ES-I3 (cell line): ENCODE results near the gene ZER1.

ENCODE experiments used
- H3K36me3 ChIP-seq: 2 replicates; pipeline ENCODE4 v1.6.1; 2013; ENCODE audit warnings: mild to moderate bottlenecking, low read length, control low read depth, moderate library complexity; ENCODE audit not compliant: insufficient read depth
- H3K4me1 ChIP-seq: 2 replicates; pipeline ENCODE4 v1.6.1; 2013; ENCODE audit warnings: mild to moderate bottlenecking, control low read depth, low read length; ENCODE audit not compliant: insufficient read depth
- H3K9ac ChIP-seq: 2 replicates; pipeline ENCODE4 v1.6.1; 2013; ENCODE audit warnings: low read depth, mild to moderate bottlenecking, low read length, moderate library complexity
- H3K9me3 ChIP-seq: 2 replicates; pipeline ENCODE4 v1.6.1; 2013; ENCODE audit warnings: mild to moderate bottlenecking, low read length, moderate library complexity; ENCODE audit not compliant: control insufficient read depth, insufficient read depth

ZER1 gene

GRCh38 chr9:128771745-128772519, at the start of gene ZER1:
TSS of gene ZER1 (minus strand) at chr9:128771927. CDS start at chr9:128755565, 16,362 bp downstream.
- no peaks in the 10 kb centered on the region for H3K36me3 ChIP-seq

DNA sequence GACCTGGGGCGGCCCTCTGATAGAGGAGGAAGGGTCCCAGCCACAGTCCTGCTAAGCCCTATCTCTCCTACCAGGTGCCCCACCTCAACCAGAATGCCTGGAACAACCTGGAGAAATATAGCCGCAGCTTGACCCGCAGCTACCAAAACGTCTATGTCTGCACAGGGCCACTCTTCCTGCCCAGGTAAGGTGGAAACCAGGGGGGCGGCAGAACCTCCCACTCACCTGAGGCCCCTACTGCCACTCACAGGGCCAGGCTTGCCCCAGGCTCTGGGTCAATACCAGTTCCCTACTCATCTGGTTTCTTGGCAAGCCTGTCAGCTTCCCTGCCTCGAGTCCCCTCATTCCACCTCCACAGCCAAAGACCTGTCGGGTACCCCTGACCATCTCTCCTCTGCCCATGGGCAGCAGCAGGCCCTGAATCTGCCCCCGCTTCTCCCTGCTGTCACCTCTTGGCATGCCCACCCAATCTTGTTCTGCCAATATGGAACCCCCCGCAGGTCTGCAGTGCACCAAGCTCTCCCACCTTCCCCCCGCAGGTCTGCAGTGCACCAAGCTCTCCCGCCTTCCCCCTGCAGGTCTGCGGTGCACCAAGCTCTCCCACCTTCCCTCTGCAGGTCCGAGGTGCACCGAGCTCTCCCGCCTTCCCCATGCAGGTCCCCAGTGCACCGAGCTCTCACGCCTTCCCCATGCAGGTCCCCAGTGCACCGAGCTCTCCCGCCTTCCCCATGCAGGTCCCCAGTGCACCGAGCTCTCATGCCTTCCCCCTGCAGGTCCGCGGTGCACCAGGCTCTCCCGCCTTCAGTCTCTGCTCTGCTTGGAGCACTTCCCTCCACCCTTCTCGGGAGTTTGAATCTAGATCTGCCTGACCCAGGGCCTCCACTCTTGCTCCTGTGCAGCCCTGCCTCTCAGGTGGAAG, 49.2 kb upstream of the ZER1 start:
- Histone ChIP-seq H3K4me1 (no peaks in the 10 kb centered on the region), H3K9me3 (no peaks in the 10 kb centered on the region), H3K36me3 (peaks cover 17% of the 10 kb centered on the region), H3K9ac (no peak overlapping the region)

More at GRCh38 chr9:128771745-128772519, at the start of gene ZER1:
- Histone ChIP-seq H3K9me3 (no peaks in the 10 kb centered on the region), H3K4me1 (no peaks in the 10 kb centered on the region; the same call in 1 of the 2 replicates), H3K9ac (peak within 1 kb of the TSS; percentile 61)

DNA sequence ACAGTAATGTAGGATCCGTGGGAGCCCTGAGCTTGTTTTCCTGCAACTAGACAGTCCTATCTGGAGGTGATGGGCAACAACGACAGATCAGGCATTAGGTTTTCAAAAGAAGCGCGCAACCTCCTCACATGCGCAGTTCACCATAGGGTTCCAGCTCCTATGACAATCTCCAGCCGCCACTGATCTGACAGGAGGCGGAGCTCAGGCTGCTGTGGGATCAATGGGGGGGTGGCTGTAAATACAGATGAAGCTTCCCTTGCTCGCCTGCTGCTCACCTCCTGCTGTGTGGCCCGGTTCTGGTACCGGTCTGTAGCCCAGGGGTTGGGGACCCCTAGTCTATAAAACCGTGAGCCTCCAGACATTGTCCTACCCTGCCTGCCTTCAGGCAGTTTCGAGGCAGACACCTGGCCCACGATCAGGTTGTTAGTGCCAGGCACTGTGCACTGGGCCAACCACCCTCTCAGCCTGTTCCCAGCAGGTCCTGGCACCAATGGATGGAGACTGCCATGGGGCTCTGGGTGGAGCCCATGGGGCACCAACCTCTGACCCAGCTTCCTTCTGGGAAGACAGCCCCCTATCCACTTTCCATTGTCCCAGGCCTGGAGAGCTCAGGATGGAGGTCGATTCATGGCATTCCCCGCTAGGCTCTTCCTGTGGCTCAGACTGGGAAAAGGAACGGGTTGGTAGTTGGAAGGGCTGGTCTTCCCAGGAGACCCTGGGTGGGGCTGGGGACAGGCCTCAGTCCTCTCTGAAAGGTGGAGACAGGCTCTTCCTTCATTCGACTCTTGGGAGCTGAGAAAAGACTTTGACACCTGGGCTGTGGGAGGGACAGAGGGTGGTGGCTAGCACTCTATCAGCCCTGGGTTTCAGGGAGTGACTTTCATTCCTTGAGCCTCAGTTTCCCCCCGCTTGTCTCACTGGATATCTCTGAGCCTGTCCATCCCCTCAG, 48.3 kb upstream of the ZER1 start:
- peaks cover 13% of the 10 kb centered on the region for H3K36me3 ChIP-seq
- no peaks in the 10 kb centered on the region for H3K4me1 ChIP-seq
- H3K9me3 ChIP-seq, result no peaks in the 10 kb centered on the region
- H3K9ac ChIP-seq, result no peak overlapping the region

DNA sequence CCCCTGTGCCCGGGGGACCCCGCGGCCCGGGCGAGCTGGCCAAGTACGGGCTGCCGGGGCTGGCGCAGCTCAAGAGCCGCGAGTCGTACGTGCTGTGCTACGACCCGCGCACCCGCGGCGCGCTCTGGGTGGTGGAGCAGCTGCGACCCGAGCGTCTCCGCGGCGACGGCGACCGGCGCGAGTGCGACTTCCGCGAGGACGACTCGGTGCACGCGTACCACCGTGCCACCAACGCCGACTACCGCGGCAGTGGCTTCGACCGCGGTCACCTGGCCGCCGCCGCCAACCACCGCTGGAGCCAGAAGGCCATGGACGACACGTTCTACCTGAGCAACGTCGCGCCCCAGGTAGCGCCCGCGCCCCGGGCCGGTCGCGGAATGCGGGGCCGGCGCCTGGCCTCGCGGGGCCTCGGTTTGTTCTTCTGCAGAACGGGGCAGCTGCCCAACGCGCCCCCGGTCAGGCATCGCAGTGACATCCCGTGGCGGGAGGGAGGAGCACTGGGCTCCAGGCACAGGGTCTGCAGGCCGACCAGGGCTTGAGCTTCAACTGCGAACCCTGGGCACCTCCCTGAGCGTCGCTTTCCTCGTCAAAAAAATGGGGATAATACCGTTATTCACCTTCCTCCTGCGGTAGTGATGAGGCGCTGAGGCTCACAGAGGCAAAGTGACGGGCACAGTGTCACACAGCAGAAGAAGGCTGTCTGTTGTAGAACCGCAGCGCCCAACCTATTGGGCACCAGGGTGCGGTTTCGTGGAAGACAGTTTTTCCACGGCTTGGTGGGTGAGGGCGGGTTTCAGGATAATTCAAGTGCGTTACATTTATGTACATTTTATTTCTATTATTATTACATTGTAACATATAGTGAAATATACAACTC, 47.4 kb upstream of the ZER1 start:
- Histone ChIP-seq H3K36me3 (peaks cover 7% of the 10 kb centered on the region), H3K9me3 (no peaks in the 10 kb centered on the region), H3K4me1 (no peaks in the 10 kb centered on the region), H3K9ac (peak overlapping the region; percentile 74)

GRCh38 chr9:128818099-128818838, 46.5 kb upstream of the ZER1 start, which contains the start of gene ENDOG:
TSS of gene ENDOG (plus strand) at chr9:128818500. CDS start at chr9:128818685, 185 bp downstream.
- peak within 1 kb of the TSS; percentile 74 for H3K9ac ChIP-seq
- no peaks in the 10 kb centered on the region for H3K9me3 ChIP-seq
- H3K36me3 ChIP-seq, result peaks cover 7% of the 10 kb centered on the region
- no peaks in the 10 kb centered on the region for H3K4me1 ChIP-seq

GRCh38 chr9:128810873-128811272, 39.1 kb upstream of the ZER1 start:
- Histone ChIP-seq H3K36me3 (no peaks in the 10 kb centered on the region; the same call in 1 of the 2 replicates), H3K9ac (no peak overlapping the region), H3K9me3 (no peaks in the 10 kb centered on the region), H3K4me1 (no peaks in the 10 kb centered on the region)

- Histone ChIP-seq H3K9me3 (no peaks in the 10 kb centered on the region), H3K9ac (no peak overlapping the region), H3K36me3 (no peaks in the 10 kb centered on the region; the same call in 1 of the 2 replicates), H3K4me1 (no peaks in the 10 kb centered on the region)
Measured at GRCh38 chr9:128809831-128810230, 38.1 kb upstream of the ZER1 start.

- no peaks in the 10 kb centered on the region for H3K4me1 ChIP-seq
- no peaks in the 10 kb centered on the region for H3K9me3 ChIP-seq
- no peak overlapping the region for H3K9ac ChIP-seq
- H3K36me3 ChIP-seq, result peaks cover under 1% of the 10 kb centered on the region; the same call in 1 of the 2 replicates
Measured at GRCh38 chr9:128809036-128809599, 37.4 kb upstream of the ZER1 start.

DNA sequence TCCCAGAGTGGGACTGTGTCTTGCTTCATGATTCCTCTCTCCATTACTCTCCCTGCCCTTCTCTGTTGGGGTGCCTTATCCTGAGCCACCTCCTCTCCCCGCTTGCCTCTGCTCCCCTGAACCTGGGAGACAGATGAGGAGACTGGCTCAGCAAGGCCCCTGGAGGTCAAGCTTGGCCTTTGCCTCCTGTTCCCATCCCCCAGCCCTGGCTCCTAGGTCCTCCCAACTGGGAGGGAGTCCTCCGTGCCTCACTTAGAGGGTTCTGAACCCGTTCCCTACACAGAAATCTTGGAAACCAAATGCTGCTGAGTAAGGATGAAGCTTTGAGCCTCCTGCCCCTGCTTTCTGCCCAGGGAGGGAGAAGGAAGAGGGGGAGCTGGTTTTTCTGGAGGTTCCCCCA, 36.8 kb upstream of the ZER1 start:
- Histone ChIP-seq H3K9ac (no peak overlapping the region), H3K4me1 (no peaks in the 10 kb centered on the region), H3K36me3 (peaks cover 4% of the 10 kb centered on the region; the same call in 1 of the 2 replicates), H3K9me3 (no peaks in the 10 kb centered on the region)

DNA sequence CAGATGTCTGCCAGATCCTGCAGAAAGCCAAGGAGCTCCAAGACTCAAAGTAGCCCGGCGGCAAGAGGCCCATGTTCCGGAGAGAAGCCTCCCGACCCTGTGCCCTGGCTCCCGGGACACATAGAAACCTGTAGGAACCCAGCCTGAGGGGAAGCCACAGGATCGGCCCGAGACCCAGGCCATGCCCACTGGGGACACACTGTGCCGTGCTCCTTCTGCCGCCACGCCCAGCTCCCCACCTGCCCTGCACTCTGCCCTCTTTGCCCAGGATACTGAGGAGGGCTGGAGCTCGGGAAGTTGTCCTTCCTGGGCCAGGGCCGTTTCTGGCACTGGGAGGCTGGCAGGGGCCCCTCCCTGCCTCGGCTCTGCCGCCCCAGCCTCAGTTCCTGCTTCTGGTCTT, 36.1 kb upstream of the ZER1 start:
- no peaks in the 10 kb centered on the region for H3K9me3 ChIP-seq
- H3K36me3 ChIP-seq, result peaks cover 4% of the 10 kb centered on the region; the same call in 1 of the 2 replicates
- no peak overlapping the region for H3K9ac ChIP-seq
- H3K4me1 ChIP-seq, result no peaks in the 10 kb centered on the region

- Histone ChIP-seq H3K9ac (no peak overlapping the region), H3K36me3 (peaks cover 4% of the 10 kb centered on the region; the same call in 1 of the 2 replicates), H3K9me3 (no peaks in the 10 kb centered on the region), H3K4me1 (no peaks in the 10 kb centered on the region)
Measured at GRCh38 chr9:128805661-128806060, 33.9 kb upstream of the ZER1 start.

- Histone ChIP-seq H3K4me1 (no peaks in the 10 kb centered on the region), H3K36me3 (0 out of 2 replicates have a peak, but pooled peaks cover 4% of the 10 kb centered on the region), H3K9me3 (no peaks in the 10 kb centered on the region), H3K9ac (no peak overlapping the region)
Measured at GRCh38 chr9:128802482-128802881, 30.8 kb upstream of the ZER1 start.
